Mucosa of rectum (tissue), 2 donors: ENCODE measurements around the gene HS2ST1.

Source experiments
- H3K27ac ChIP-seq, 2 donors: one replicate each; pipeline ENCODE4 v1.7.0; 2013; ENCODE audit warnings: inconsistent platforms in 2 of 2, low read depth in 2 of 2, low read length in 2 of 2
- H3K27me3 ChIP-seq, 2 donors: one replicate each; pipeline ENCODE4 v1.7.0; 2013; ENCODE audit warnings: low read length in 2 of 2; ENCODE audit not compliant: control insufficient read depth in 2 of 2, insufficient read depth in 2 of 2
- H3K36me3 ChIP-seq, 2 donors: one replicate each; pipeline ENCODE4 v1.7.0; 2013; ENCODE audit warnings: low read length in 2 of 2; ENCODE audit not compliant: control insufficient read depth in 2 of 2, insufficient read depth in 2 of 2
- H3K4me1 ChIP-seq, 2 donors: one replicate each; pipeline ENCODE4 v1.7.0; 2013; ENCODE audit warnings: low read length in 2 of 2, mild to moderate bottlenecking in 1 of 2; ENCODE audit not compliant: control insufficient read depth in 2 of 2, insufficient read depth in 2 of 2
- H3K4me3 ChIP-seq, 2 donors: one replicate each; pipeline ENCODE4 v1.7.0; 2013; ENCODE audit warnings: low read length in 2 of 2
- H3K9ac ChIP-seq, 2 donors: one replicate each; pipeline ENCODE4 v1.7.0; 2013; ENCODE audit warnings: low read length in 2 of 2, low read depth in 1 of 2, mild to moderate bottlenecking in 1 of 2
- H3K9me3 ChIP-seq, 2 donors: one replicate each; pipeline ENCODE4 v1.7.0; 2013; ENCODE audit warnings: low read length in 2 of 2; ENCODE audit not compliant: control insufficient read depth in 2 of 2
- donor health status: healthy.
- donor health status: Normal muscosa, but diverticular disease.

HS2ST1 gene

GRCh38 chr1:87149241-87150041, 235.0 kb downstream of the HS2ST1 start:
- Histone ChIP-seq H3K36me3 (no peaks in the 10 kb centered on the region), H3K4me3 (no peak overlapping the region), H3K9me3 (no peaks in the 10 kb centered on the region), H3K9ac (no peak overlapping the region), H3K27me3 (no peaks in the 10 kb centered on the region), H3K4me1 (peaks cover 5 to 17% of the 10 kb centered on the region in 2 donors), H3K27ac (peak overlapping the region; percentile 35 to 38)

DNA sequence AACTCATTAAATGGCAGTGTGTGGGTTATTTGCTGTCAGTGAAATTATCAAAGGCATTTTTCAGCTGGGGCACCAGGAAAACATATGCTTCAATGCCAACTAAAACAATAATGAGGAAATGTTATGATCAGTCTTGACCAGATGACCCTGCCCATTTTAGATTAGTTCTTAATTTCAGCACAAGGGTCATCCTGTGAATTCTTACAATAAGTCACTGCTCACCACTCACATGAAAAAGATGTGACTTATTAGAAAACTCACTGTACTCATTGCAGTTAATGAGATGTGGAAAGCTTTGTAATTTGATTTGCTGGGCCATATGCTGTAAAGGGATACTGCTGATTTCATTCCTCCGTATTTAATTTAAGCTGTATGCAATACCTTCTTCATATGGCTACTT, 235.7 kb downstream of the HS2ST1 start:
- no peak overlapping the region for H3K27ac ChIP-seq
- peaks cover 5 to 17% of the 10 kb centered on the region in 2 donors for H3K4me1 ChIP-seq
- no peaks in the 10 kb centered on the region for H3K27me3 ChIP-seq

GRCh38 chr1:87151500-87152421, 237.3 kb downstream of the HS2ST1 start:
- Histone ChIP-seq H3K36me3 (no peaks in the 10 kb centered on the region), H3K9ac (peak overlapping the region in 1 of 2 donors; percentile 33), H3K4me3 (peak overlapping the region; percentile 17 to 64), H3K9me3 (no peaks in the 10 kb centered on the region), H3K4me1 (peaks cover 5 to 17% of the 10 kb centered on the region in 2 donors), H3K27ac (no peak overlapping the region), H3K27me3 (no peaks in the 10 kb centered on the region)

More for the DNA sequence above, 235.7 kb downstream of the HS2ST1 start:
- Histone ChIP-seq H3K9me3 (no peaks in the 10 kb centered on the region), H3K4me3 (no peak overlapping the region), H3K9ac (no peak overlapping the region), H3K36me3 (no peaks in the 10 kb centered on the region)

DNA sequence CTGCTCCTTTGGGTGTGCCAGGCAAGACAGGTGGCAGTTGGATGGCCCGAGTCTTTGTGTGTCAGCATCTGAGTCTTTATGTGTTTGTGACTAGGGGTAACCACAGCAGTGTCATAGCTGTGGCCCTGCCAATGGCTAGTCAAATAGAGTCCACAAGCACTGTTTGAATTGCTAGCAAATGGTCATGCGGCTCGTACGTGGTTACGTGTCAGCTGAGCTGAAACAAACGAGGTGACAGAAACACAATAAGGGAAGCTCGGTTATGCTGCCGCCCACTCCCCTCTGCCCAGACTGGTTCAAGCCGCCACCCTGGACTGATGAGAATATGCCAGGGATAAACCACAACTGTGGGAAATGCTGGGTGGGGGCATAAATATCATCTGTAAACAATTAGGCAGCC, 239.9 kb downstream of the HS2ST1 start:
- H3K9me3 ChIP-seq, result no peaks in the 10 kb centered on the region
- no peak overlapping the region for H3K4me3 ChIP-seq
- H3K36me3 ChIP-seq, result no peaks in the 10 kb centered on the region
- no peak overlapping the region for H3K9ac ChIP-seq
- H3K27me3 ChIP-seq, result no peaks in the 10 kb centered on the region
- H3K4me1 ChIP-seq, result peaks cover 3 to 14% of the 10 kb centered on the region in 2 donors
- no peak overlapping the region for H3K27ac ChIP-seq

DNA sequence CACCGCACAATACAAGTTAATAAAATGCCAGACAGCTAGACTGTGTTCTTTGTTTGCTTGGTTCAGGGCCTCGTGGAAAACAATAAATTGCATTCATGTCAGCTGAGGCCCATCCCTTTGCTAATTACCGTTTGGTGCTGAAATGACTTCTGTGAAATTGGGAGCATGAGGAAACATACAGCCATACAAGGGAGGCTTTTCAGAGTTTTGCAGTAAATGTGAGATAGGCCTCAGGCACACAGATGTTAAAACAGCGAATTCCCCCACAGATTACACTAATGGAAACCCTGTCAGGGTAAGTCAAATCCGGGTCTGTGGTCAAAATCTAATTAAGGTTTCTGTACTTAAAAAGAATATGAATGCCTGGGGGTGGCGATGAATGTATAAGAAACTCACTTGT, 240.7 kb downstream of the HS2ST1 start:
- Histone ChIP-seq H3K27ac (no peak overlapping the region), H3K9ac (no peak overlapping the region), H3K9me3 (no peaks in the 10 kb centered on the region), H3K4me1 (peaks cover 2 to 14% of the 10 kb centered on the region in 2 donors), H3K4me3 (no peak overlapping the region), H3K27me3 (no peaks in the 10 kb centered on the region), H3K36me3 (no peaks in the 10 kb centered on the region)

GRCh38 chr1:87155648-87156047, 241.2 kb downstream of the HS2ST1 start:
- Histone ChIP-seq H3K9me3 (no peaks in the 10 kb centered on the region), H3K27ac (no peak overlapping the region), H3K27me3 (no peaks in the 10 kb centered on the region), H3K4me3 (no peak overlapping the region), H3K9ac (no peak overlapping the region), H3K4me1 (peaks cover 2 to 14% of the 10 kb centered on the region in 2 donors), H3K36me3 (no peaks in the 10 kb centered on the region)

GRCh38 chr1:87156124-87156523, 241.7 kb downstream of the HS2ST1 start:
- no peak overlapping the region for H3K4me3 ChIP-seq
- H3K27me3 ChIP-seq, result no peaks in the 10 kb centered on the region
- no peak overlapping the region for H3K27ac ChIP-seq
- no peaks in the 10 kb centered on the region for H3K36me3 ChIP-seq
- H3K9ac ChIP-seq, result no peak overlapping the region
- no peaks in the 10 kb centered on the region for H3K9me3 ChIP-seq
- peaks cover 0 to 10% of the 10 kb centered on the region in 2 donors for H3K4me1 ChIP-seq

- Histone ChIP-seq H3K9me3 (no peaks in the 10 kb centered on the region), H3K27ac (no peak overlapping the region), H3K4me1 (no peaks in the 10 kb centered on the region), H3K36me3 (no peaks in the 10 kb centered on the region), H3K4me3 (no peak overlapping the region), H3K9ac (no peak overlapping the region), H3K27me3 (no peaks in the 10 kb centered on the region)
Measured at GRCh38 chr1:87159378-87159915, 245.0 kb downstream of the HS2ST1 start.
